GM18868 (cell line): ENCODE results near the gene SERP2.

Experiments used
- ATAC-seq: cut with Tn5 transposase; IDR thresholded peaks from one replicate; pipeline ENCODE4 v1.9.1; 2021; ENCODE audit warnings: mild to moderate bottlenecking, moderate library complexity; ENCODE audit not compliant: unreplicated experiment

SERP2 gene

GRCh38 chr13:44386913-44387556, 13.4 kb downstream of the SERP2 start:
- no peak for ATAC-seq

DNA sequence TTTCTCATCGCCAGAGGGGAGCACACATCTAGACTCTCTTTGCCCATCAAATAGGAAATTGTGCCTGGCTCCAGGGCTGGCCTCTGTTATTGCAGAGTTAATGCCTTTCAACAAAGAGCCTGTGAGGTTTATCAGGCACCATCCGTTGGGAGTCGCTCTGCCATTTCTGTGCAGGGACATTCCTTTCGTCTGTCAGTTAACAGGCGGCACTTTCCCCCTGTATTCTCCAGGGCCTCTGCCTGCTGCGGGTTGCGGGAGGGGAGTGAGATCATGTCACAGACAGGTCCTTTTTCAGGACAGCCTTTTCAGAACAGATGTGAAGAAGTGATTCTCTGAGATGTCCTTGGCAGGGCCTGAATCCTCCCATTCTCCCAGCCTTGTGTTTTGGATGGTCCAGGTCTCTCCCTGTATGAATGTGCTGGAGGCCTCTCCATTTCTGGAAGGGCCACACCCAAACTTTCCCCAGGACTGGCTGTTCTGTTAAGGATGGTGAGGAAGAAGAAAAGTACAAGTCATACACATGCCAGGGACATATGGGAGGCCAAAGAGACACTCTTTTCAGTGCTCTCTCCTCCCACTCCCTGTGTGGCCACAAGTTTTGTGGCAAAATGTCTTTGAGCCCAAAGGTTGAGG, 14.9 kb downstream of the SERP2 start:
- no peak for ATAC-seq

DNA sequence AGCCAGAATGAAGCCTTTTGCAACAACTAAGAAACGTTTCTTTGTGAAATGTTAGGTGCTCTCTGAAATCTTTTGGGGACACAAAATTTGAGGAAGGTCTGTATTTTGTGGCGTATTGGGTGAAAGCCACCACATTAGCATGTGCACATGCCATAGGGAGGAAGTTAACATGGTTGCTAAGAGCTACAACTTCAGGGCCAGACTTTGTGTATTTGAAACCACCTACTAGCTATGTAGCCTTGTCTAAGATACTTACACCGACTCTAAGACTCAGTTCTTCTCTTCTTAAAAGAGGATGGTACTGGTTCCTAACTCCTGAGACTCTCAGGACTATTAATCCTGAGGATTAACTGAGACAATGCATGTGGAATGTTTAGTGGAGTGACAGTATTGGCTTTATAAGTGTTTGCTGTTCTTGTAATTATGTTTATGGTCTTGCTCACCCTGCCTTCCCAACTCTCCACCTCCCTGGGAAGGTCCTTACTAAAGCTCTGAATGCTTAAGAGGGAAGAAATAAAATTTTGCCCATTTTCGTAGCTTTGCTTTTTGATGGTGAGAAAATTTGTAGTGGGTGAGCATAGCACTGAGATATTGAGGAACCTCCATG, 15.5 kb downstream of the SERP2 start:
- no peak for ATAC-seq

GRCh38 chr13:44389876-44390275, 16.3 kb downstream of the SERP2 start:
- ATAC-seq = no peak

DNA sequence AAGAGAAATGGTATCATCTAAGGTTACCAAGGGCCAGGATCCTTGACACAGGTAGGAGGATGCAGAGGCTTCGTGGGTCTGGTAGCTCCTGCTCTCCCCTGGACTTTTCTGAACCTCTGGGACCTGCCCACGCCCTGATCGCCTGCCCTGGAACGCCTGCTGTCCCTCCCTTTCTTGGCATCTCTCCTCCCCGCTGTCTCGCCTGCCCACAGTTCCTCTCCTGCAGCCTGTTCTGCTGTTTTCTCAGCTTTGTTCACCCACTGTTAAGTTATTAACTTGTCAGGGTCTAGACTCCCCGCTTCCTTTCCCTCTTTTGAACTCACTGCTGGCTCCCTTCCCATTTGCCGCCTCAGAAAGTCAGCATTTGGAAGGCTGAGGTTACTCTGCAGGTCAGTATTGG, 19.8 kb downstream of the SERP2 start:
- no peak for ATAC-seq

- no peak for ATAC-seq
These were observed 21.0 kb downstream of the SERP2 start for GRCh38 chr13:44394658-44395057.

DNA sequence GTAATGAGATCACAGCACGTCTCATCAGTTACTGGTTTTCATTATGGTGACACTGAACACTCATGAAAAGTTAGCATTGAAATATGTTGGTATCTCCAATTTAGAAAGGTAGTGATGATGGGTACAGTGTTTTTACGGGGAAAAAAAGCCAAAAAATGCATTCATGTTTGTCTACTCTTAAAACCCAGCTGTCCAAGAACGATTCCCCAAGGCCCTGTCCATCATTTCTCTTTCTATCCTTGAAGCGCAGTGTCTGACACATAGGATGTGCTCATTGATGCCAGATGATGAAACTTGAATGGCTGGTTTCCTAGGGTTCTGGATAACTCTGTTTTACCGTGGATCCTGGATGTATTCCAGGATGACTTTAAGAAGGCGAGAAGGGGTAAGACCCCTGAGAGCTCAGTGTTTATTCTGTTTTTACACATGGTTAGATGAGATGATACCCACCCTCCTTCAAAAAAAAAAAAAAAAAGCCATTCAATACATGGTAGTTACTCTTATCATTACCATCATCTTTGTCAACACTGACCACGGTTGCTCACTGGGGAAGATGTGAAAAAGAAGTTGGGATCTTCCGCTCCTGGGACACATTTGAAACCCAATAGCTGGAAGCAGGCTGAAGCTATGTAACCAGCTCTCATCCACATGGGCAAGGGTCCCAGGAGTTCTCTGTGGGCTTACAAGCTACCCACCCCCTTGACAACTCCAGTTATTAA, 22.5 kb downstream of the SERP2 start:
- no peak for ATAC-seq

DNA sequence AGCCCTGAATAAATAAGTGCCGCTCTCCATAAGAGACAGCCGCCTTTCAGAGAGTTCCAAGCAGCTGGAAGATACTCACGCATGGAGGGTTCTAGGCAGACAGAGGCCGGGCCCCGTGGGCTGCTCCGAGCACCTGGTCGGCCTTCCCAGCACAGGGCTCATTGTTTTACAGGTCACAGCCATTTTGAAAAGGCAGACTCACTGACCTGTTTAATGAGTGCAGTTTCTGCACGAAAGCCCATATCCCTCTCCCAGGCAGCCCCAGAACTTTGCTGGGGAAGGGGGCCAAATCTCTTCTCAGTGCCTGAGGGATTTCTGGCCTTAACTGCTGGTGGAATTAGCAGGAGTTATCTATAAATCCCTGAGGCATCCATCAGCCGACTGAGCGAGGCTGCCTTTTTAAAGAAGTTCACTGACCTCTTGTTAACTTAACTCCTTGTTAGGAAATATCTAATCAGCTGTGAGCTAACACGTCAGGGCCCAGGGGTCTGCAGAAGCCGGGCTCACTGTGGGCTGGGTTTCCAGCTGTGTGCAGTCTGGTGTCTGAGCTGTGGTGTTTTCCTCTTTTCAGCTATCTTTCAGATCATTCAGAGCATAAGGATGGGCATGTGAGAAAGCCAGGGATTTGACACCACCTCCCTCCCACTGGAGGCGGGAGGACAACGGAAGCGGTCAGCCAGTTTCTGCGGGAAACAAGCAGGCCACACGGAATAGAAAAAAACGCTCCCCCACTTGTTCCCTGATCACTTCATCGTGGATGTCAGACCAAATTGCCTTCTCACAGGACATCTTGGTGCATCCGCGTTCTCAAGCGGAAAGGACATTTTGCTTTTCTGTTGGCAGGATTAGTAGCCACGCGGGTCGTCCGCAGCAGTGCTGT, 23.3 kb downstream of the SERP2 start:
- no peak for ATAC-seq

DNA sequence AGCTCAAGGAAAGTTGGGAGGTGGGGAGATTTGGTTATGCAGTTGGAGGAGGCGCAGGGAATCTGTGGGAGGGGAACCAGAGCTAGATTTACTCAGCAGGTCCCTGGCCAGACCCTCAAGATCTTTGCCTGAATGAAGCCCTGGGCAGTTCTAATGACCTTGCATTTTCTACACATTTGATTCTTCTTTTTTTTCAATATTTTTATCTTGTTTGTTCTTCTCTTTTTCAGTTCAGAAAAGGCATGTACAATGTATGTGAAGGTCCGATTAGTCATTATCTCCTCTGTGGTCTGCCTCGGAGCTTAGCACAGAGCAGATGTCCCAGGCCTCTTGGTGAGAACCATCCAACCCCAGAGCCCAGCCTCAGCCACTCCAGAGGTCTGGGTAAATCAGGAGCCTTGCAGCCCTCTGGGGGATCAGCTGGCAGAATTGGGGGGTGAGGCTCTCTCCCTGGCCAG, 24.2 kb downstream of the SERP2 start:
- ATAC-seq = no peak

DNA sequence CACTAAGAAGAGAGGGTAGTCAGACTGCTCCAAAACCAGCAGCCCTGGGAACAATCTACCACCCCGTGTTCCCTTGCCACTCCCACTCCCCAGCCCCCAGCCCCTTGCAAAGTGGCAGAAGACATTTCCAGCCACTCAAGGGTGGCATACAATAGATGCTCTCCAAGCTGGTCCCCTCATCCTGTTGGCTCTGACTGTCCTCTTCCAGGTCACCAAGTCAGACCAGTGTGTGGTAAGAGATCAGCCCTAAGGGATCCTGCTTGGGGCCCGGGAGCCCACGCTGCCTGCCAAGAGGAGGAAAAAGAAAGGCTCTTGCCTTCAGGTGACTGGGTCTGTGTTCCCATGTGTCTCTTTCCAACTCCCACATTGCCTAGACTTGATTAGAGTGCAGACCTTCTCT, 25.0 kb downstream of the SERP2 start:
- ATAC-seq = no peak

- no peak for ATAC-seq
These were observed 25.4 kb downstream of the SERP2 start for GRCh38 chr13:44399074-44399473.

DNA sequence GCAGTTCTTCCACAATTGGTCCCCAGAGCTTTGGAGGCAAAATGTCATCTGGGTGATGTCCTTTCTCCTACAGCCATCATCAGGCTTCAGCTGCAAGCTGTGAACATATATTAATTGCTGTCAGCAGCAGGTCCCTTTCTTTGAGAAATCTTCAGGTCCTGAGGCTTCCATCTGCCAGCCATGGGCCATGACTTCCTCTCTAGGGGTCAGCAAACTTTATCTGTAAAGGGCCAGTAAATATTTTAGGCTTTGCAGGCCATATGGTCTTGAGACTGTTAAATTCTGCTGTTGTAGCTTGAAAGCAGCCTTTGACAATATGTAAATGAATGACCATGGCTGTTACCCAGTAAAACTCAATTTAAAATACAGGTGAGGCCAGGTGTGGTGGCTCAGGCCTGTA, 27.1 kb downstream of the SERP2 start:
- no peak for ATAC-seq

DNA sequence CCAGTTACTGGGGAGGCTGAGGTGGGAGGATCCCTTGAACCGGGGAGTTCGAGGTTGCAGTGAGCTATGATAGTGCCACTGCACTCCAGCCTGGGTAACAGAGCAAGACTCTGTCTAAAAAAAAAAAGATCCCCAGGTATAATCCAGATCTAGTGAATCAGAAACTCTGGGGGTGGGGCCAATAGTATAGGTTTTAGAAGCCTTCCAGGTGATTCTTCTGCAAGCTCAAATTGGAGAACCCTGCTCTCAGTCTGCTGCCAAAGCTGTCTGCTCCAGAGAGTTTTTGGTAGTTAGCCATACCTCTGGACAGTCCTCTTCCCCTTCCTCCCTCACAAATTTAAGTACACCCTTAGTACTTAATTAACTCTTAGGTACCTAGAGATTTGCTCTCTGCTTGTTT, 28.0 kb downstream of the SERP2 start:
- ATAC-seq = no peak

- no peak for ATAC-seq
These were observed 29.3 kb downstream of the SERP2 start for GRCh38 chr13:44402899-44403445.

DNA sequence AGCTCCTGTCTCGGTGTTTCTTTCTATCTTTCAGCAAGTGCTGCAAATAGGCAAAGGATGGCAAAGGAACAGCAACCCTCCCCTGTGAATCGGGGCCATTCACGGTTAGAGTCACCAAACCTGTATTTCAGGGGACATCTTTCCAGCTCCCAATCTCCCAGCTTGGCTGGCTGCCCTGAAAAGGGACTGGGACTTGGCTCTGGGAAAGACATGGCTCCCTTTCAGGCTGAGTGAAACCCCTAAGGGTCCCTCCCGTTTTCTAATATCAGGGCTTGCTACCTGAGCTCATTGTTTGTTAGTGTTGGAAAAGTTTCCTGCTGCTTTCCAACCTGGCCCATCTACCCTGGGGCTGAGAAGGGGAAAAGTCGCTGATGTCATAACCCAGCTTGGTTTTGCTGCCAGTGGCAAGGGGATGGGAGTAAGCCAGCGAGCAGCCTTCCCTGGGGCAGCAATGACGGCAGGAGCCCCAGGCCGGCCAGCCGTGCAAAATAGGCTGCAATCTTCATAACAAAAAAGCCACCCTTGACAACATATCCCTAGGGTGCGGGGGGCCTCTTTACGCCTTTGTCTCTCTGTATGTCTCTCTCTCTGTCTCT, 29.9 kb downstream of the SERP2 start:
- ATAC-seq = no peak

DNA sequence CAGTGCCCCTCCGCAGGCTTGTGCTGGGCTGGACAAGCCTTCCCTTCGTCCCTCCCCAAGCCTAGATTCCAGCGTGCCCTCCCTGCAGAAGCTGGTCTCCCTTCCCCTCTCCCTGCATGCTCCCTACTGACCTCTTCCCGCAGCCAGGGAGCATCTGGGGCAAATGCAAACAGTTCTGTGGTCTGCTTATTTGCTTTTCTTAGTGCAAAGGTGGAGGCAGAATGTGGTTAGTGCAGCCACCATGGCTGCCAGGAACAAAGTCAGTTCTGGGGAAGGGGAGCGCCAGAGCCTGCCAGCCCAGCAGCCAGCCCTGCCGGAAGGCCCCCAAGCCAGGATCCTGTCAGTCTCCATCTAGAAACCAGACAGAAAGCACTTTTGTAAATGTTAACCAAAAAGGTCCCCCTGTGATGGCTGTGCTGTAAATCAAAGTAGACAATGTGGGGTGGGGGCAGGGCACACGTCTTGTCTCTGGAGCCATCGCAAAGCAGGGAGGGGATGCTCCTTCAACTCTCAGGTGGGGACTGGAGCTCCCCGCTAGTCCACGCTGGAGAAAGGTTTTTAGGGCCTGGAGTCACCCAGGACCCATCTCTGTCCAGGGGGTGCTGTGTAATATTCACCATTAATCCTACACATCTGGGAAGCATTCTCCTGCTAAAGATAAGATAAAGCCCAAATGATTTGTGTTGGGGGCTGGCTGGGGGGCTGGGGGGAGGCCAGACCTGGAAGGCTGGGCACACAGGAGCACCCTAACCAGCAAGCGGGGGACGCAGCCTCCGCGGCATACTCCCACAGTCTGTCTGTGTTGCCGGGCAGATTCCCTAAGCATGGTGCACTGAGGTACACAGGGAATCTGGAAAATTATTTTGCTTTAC, 30.9 kb downstream of the SERP2 start:
- ATAC-seq = no peak

DNA sequence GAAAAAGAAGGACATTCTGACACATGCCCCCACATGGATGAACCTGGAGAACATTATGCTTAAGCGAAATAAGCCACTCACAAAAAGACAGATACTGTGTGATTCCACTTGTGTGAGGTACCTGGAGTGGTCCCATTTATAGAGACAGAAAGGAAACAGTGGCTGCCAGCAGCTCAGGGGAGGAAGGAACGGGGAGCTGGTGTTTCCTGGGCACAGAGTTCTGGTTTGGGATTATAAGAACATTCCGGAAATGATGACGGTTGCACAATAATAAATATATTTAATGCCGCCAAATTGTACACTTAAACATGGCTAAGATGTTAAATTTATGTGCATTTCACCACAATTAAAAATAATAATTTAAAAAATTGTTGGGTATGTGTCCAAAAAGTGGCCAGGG, 33.0 kb downstream of the SERP2 start:
- ATAC-seq = no peak

DNA sequence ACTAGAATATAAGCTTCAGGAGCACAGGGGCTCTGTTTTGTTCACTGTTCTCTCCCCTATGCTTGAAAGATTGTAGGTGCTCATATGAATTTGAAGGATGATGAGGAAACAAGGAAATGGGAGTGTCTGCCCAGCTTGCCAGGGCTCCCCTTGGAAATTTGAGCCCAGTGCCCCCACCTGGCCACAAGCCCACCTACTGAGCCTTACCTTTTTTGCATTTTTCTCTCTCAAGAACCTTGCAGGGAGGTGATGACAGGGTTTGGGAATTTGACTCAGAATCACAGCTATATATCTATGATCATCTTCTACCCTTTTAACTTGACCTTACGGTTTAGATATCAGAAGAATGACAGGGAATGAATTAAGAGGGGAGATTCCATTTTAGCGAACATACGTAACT, 33.8 kb downstream of the SERP2 start:
- no peak for ATAC-seq

DNA sequence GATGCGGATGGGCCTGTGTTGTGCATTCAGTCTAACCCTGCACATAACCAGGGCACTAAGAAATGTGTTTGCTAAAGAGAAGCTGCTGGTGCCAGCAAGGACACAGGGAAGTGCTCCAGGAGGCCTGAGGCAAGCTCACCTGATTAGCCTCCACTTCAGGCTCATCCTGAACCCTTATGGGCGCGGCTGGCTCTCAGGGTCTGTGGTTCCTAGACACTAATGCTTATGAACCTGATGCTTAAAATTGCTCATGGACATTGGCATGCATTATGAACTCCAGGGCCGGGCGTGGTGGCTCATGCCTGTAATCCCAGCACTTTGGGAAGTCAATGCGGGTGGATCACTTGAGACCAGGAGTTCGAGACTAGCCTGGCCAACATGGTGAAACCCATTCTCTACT, 34.3 kb downstream of the SERP2 start:
- no peak for ATAC-seq
